ENCODE measurements around the gene TDRD1.
A peak's percentile ranks its signal among the peaks of the same experiment; 100 is the strongest.

Gene TDRD1

GRCh38 chr10:114234132-114234531, 55.0 kb downstream of the TDRD1 start:
- DNase-seq (ENCODE audit: low read depth in 3 of 3, low spot score in 1 of 3): no peak

- DNase-seq (ENCODE audit: low read depth in 3 of 3, low spot score in 1 of 3): peak in 1 of 3 donors; percentile 1
Observed at GRCh38 chr10:114239117-114239993, 60.2 kb downstream of the TDRD1 start, which contains the start of gene VWA2. TSS of gene VWA2 (plus strand) at chr10:114239254. CDS start at chr10:114248714, 9,460 bp downstream.

- no peak for DNase-seq (ENCODE audit: low read depth in 3 of 3, low spot score in 1 of 3)
Observed at GRCh38 chr10:114239994-114240345, 60.8 kb downstream of the TDRD1 start.

GRCh38 chr10:114242235-114242634, 63.1 kb downstream of the TDRD1 start:
- DNase-seq (ENCODE audit: low read depth in 3 of 3, low spot score in 1 of 3): no peak

GRCh38 chr10:114243661-114244060, 64.5 kb downstream of the TDRD1 start:
- DNase-seq (ENCODE audit: low read depth in 3 of 3, low spot score in 1 of 3): no peak

GRCh38 chr10:114244126-114244525, 65.0 kb downstream of the TDRD1 start:
- no peak for DNase-seq (ENCODE audit: low read depth in 3 of 3, low spot score in 1 of 3)

GRCh38 chr10:114245121-114245791, 66.1 kb downstream of the TDRD1 start:
- no peak for DNase-seq (ENCODE audit: low read depth in 3 of 3, low spot score in 1 of 3)

GRCh38 chr10:114246679-114247305, 67.6 kb downstream of the TDRD1 start:
- DNase-seq (ENCODE audit: low read depth in 3 of 3, low spot score in 1 of 3): no peak

- no peak for DNase-seq (ENCODE audit: low read depth in 3 of 3, low spot score in 1 of 3)
Observed at GRCh38 chr10:114250236-114250635, 71.1 kb downstream of the TDRD1 start.

GRCh38 chr10:114250716-114251115, 71.6 kb downstream of the TDRD1 start:
- DNase-seq (ENCODE audit: low read depth in 3 of 3, low spot score in 1 of 3): no peak

GRCh38 chr10:114252092-114252491, 72.9 kb downstream of the TDRD1 start:
- no peak for DNase-seq (ENCODE audit: low read depth in 3 of 3, low spot score in 1 of 3)

GRCh38 chr10:114252883-114253282, 73.7 kb downstream of the TDRD1 start:
- DNase-seq (ENCODE audit: low read depth in 3 of 3, low spot score in 1 of 3): no peak

- no peak for DNase-seq (ENCODE audit: low read depth in 3 of 3, low spot score in 1 of 3)
Observed at GRCh38 chr10:114255227-114255626, 76.1 kb downstream of the TDRD1 start.

GRCh38 chr10:114256008-114256765, 77.0 kb downstream of the TDRD1 start:
- no peak for DNase-seq (ENCODE audit: low read depth in 3 of 3, low spot score in 1 of 3)

- DNase-seq (ENCODE audit: low read depth in 3 of 3, low spot score in 1 of 3): no peak
Observed at GRCh38 chr10:114256822-114257221, 77.7 kb downstream of the TDRD1 start.

- DNase-seq (ENCODE audit: low read depth in 3 of 3, low spot score in 1 of 3): no peak
Observed at GRCh38 chr10:114257498-114257897, 78.3 kb downstream of the TDRD1 start.

GRCh38 chr10:114258274-114258840, 79.2 kb downstream of the TDRD1 start:
- no peak for DNase-seq (ENCODE audit: low read depth in 3 of 3, low spot score in 1 of 3)

- DNase-seq (ENCODE audit: low read depth in 3 of 3, low spot score in 1 of 3): no peak
Observed at GRCh38 chr10:114259824-114260223, 80.7 kb downstream of the TDRD1 start.

GRCh38 chr10:114260366-114260765, 81.2 kb downstream of the TDRD1 start:
- DNase-seq (ENCODE audit: low read depth in 3 of 3, low spot score in 1 of 3): no peak

- DNase-seq (ENCODE audit: low read depth in 3 of 3, low spot score in 1 of 3): no peak
Observed at GRCh38 chr10:114261076-114261475, 81.9 kb downstream of the TDRD1 start.

GRCh38 chr10:114262496-114262895, 83.3 kb downstream of the TDRD1 start:
- no peak for DNase-seq (ENCODE audit: low read depth in 3 of 3, low spot score in 1 of 3)

Measured in stimulated activated CD4-positive, alpha-beta T cell treated with anti-CD3 and anti-CD28 coated beads, TNF-alpha, amount 100 ng/mL, for 1 hour (primary cell).